ENCODE results near the gene SYNJ2. TPM values are rescaled to one million over a fixed set of nuclear protein-coding genes. Genes with fewer than 3 reads are reported as not detected.
"Not testable (repeated sequence)": the region's sequence is repeated elsewhere in the genome, so short reads cannot be mapped to it uniquely, and the experiment has no call there.

The SYNJ2 gene
- total RNA-seq, 1 donor from 2014 or later = 8.3 TPM

DNA sequence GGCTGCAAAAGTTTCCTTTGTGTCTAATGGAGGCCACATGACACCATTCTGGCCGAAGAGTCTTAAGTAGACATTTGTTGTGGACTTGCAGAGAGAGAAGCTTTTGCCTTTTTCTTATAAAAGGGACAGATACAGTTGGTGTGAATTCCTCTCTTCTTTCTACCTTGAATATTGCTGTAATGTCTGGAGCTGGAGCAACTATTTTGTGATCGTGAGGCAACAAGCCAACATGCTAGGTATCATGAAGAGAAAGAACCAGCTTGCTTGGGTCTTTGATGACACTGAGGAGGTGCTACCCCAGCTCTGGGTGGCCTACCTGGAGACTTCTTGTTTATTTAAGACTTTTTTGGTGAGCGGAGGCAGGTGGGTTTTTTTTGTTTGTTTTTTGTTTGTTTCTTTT lies 16.3 kb upstream of the SYNJ2 start:
- no peak for DNase-seq (ENCODE audit: extremely low spot score in 2 of 2)
- H3K27ac ChIP-seq = no peak overlapping the region
- H3K36me3 ChIP-seq = no peaks in the 10 kb centered on the region
- H3K27me3 ChIP-seq = no peaks in the 10 kb centered on the region
- no peaks in the 10 kb centered on the region for H3K9me3 ChIP-seq
- TF ChIP-seq POLR2AphosphoS5 (IDR thresholded peaks at IDR 0.05; ENCODE audit: insufficient read depth in 1 of 2, low read depth in 1 of 2) (no peak), CTCF (IDR thresholded peaks at IDR 0.05) (no peak), POLR2A (IDR thresholded peaks at IDR 0.05) (no peak)
- H3K4me1 ChIP-seq = no peaks in the 10 kb centered on the region
- intact Hi-C loops (cut with DNase I) = no loop called here
- no peak overlapping the region for H3K4me3 ChIP-seq

DNA sequence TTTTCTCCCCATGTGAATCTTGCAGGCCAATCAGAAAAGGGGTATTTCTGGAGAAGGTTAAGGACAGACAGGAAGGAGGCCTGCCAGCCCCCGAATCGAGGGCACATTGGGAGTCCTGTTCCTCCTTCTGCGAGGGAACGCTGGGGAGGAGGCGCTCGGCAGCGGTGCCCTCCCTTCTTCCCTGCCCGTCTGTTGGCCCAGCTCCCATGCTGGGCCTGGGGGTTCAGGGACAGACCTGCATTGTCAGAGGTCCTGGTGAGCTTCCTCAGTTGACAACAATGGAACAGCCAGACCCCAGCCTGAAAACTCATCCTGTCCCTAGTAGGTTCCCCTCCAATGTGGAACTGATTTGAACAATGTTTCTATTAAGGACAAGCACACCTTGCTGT lies 15.1 kb upstream of the SYNJ2 start:
- intact Hi-C loops (cut with DNase I) = no loop called here
- TF ChIP-seq CTCF (IDR thresholded peaks at IDR 0.05) = no peak
- Histone ChIP-seq H3K9me3 (no peaks in the 10 kb centered on the region), H3K36me3 (no peaks in the 10 kb centered on the region), H3K4me3 (no peak overlapping the region), H3K27ac (no peak overlapping the region), H3K4me1 (no peaks in the 10 kb centered on the region), H3K27me3 (no peaks in the 10 kb centered on the region)
- DNase-seq (ENCODE audit: extremely low spot score in 2 of 2) = no peak

DNA sequence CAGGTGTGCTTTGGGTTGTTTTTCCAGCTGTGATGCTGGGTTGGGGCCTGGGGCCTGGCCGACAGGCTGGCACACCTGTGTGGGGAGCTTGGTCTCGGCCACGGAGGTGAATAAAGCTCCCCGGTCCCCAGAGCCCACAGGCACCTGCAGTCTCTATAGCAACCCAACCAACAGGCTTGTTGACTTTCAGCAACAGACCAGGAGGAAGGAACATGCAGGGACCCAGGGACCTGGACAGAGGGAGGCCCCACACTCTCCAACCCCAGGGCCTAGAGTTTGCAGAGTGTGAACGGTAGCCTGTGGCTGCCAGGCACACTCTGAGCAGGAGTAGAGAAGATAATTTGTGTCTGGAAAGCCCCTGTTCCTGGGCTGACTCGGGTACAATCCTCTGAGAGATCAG lies 14.6 kb upstream of the SYNJ2 start:
- H3K27ac ChIP-seq = no peak overlapping the region
- H3K27me3 ChIP-seq = no peaks in the 10 kb centered on the region
- no peak overlapping the region for H3K4me3 ChIP-seq
- no peaks in the 10 kb centered on the region for H3K36me3 ChIP-seq
- no peaks in the 10 kb centered on the region for H3K4me1 ChIP-seq
- H3K9me3 ChIP-seq = no peaks in the 10 kb centered on the region
- TF ChIP-seq POLR2AphosphoS5 (IDR thresholded peaks at IDR 0.05; ENCODE audit: insufficient read depth in 1 of 2, low read depth in 1 of 2) = no peak
- TF ChIP-seq CTCF (IDR thresholded peaks at IDR 0.05) = no peak
- TF ChIP-seq POLR2A (IDR thresholded peaks at IDR 0.05) = no peak
- intact Hi-C loops (cut with DNase I) = no loop called here
- no peak for DNase-seq (ENCODE audit: extremely low spot score in 2 of 2)

GRCh38 chr6:157967486-157967885 lies 14.2 kb upstream of the SYNJ2 start:
- no peaks in the 10 kb centered on the region for H3K27me3 ChIP-seq
- H3K27ac ChIP-seq = no peak overlapping the region
- TF ChIP-seq POLR2A (IDR thresholded peaks at IDR 0.05) = no peak
- no peak for TF ChIP-seq CTCF (IDR thresholded peaks at IDR 0.05)
- TF ChIP-seq POLR2AphosphoS5 (IDR thresholded peaks at IDR 0.05; ENCODE audit: insufficient read depth in 1 of 2, low read depth in 1 of 2) = no peak
- no peaks in the 10 kb centered on the region for H3K9me3 ChIP-seq
- no peaks in the 10 kb centered on the region for H3K4me1 ChIP-seq
- H3K36me3 ChIP-seq = no peaks in the 10 kb centered on the region
- no peak for DNase-seq (ENCODE audit: extremely low spot score in 2 of 2)
- no peak overlapping the region for H3K4me3 ChIP-seq
- intact Hi-C loops (cut with DNase I) = no loop called here

DNA sequence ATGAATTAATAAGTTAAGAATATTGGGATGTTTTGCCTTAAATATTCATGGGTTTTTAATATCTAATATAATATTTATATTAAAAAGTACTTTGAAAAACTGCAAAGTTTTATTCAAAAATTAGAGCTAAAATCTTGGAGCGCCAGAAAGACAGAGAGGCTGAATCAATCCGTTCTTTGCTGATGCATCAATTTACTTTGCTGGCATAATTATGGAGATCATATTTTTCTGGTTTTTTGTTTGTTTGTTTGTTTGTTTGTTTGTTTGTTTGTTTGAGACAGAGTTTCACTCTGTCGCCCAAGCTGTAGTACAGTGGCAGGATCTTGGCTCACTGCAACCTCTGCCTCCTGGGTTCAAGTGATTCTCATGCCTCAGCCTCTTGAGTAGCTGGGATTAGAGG lies 9.5 kb upstream of the SYNJ2 start:
- H3K27ac ChIP-seq; intact Hi-C loops (cut with DNase I); H3K27me3 ChIP-seq; H3K36me3 ChIP-seq; H3K4me1 ChIP-seq; DNase-seq (ENCODE audit: extremely low spot score in 2 of 2); H3K4me3 ChIP-seq; H3K9me3 ChIP-seq: not testable (repeated sequence)

- H3K27me3 ChIP-seq = no peaks in the 10 kb centered on the region
- TF ChIP-seq CTCF (IDR thresholded peaks at IDR 0.05) (no peak), POLR2AphosphoS5 (IDR thresholded peaks at IDR 0.05; ENCODE audit: insufficient read depth in 1 of 2, low read depth in 1 of 2) (no peak), POLR2A (IDR thresholded peaks at IDR 0.05) (no peak)
- DNase-seq (ENCODE audit: extremely low spot score in 2 of 2) = no peak
- no peaks in the 10 kb centered on the region for H3K4me1 ChIP-seq
- H3K4me3 ChIP-seq = no peak overlapping the region
- H3K9me3 ChIP-seq = no peaks in the 10 kb centered on the region
- H3K36me3 ChIP-seq = no peaks in the 10 kb centered on the region
- H3K27ac ChIP-seq = no peak overlapping the region
- intact Hi-C loops (cut with DNase I) = no loop called here
Measured at GRCh38 chr6:157974341-157974894, 7.2 kb upstream of the SYNJ2 start.
